SW480 (cell line): ENCODE measurements around the gene WFDC5.

Source experiments
- DNase-seq: peaks from one replicate; pipeline ENCODE4 v3.0.0-alpha.2; 2016; ENCODE audit warnings: low spot score

The WFDC5 gene

GRCh38 chr20:45115386-45115774, 406 bp upstream of the WFDC5 start:
- no peak for DNase-seq

GRCh38 chr20:45113865-45114264, 1.1 kb downstream of the WFDC5 start:
- no peak for DNase-seq

- no peak for DNase-seq
Measured at GRCh38 chr20:45112754-45113153, 2.2 kb downstream of the WFDC5 start.

- DNase-seq = no peak
Measured at GRCh38 chr20:45111799-45112471, 3.0 kb downstream of the WFDC5 start.

- DNase-seq = no peak
Measured at GRCh38 chr20:45111285-45111684, 3.7 kb downstream of the WFDC5 start.

GRCh38 chr20:45110301-45110700, 4.7 kb downstream of the WFDC5 start:
- no peak for DNase-seq

GRCh38 chr20:45109634-45110033, 5.3 kb downstream of the WFDC5 start:
- DNase-seq = no peak

GRCh38 chr20:45105317-45105716, 9.7 kb downstream of the WFDC5 start:
- no peak for DNase-seq

GRCh38 chr20:45104786-45105185, 10.2 kb downstream of the WFDC5 start:
- peak; percentile 44 for DNase-seq

GRCh38 chr20:45103072-45103471, 11.9 kb downstream of the WFDC5 start:
- DNase-seq = no peak

- DNase-seq = no peak
Measured at GRCh38 chr20:45101333-45101850, 13.6 kb downstream of the WFDC5 start.

- DNase-seq = no peak
Measured at GRCh38 chr20:45100563-45101245, 14.3 kb downstream of the WFDC5 start, which contains the start of gene KCNS1. TSS of gene KCNS1 (minus strand) at chr20:45101127. CDS start at chr20:45099236, 1,891 bp downstream.

GRCh38 chr20:45098103-45098773, 16.7 kb downstream of the WFDC5 start:
- no peak for DNase-seq

GRCh38 chr20:45097485-45098102, 17.4 kb downstream of the WFDC5 start:
- no peak for DNase-seq

GRCh38 chr20:45096781-45097180, 18.2 kb downstream of the WFDC5 start:
- peak; percentile 34 for DNase-seq

GRCh38 chr20:45095805-45096238, 19.2 kb downstream of the WFDC5 start:
- DNase-seq = peak; percentile 74

- no peak for DNase-seq
Measured at GRCh38 chr20:45094864-45095574, 20.0 kb downstream of the WFDC5 start.

GRCh38 chr20:45094201-45094600, 20.8 kb downstream of the WFDC5 start:
- no peak for DNase-seq

GRCh38 chr20:45092898-45093297, 22.1 kb downstream of the WFDC5 start:
- no peak for DNase-seq

GRCh38 chr20:45091366-45091765, 23.6 kb downstream of the WFDC5 start:
- no peak for DNase-seq

GRCh38 chr20:45090481-45090880, 24.5 kb downstream of the WFDC5 start:
- no peak for DNase-seq

- no peak for DNase-seq
Measured at GRCh38 chr20:45088247-45088646, 26.7 kb downstream of the WFDC5 start.
